CD4-positive, alpha-beta T cell (primary cell): ENCODE data around the gene ABLIM1. TPM values are rescaled to one million over a fixed set of nuclear protein-coding genes. Genes with fewer than 3 reads are reported as not detected.

ENCODE experiments used
- ATAC-seq: fragments of 200-7000 bp; cut with Tn5 transposase; one replicate; pipeline ENCODE4 v1.10.0; 2022; ENCODE audit warnings: mild to moderate bottlenecking; ENCODE audit not compliant: poor library complexity
- CTCF ChIA-PET: fragments of 350-600 bp; sonication (Branson Sonifier 250); formaldehyde crosslinking; loops from one replicate; lab custom pipeline; 2021; ENCODE audit warnings: antibody characterized with exemption, inconsistent platforms; lab: Charles Lee
- POLR2A ChIA-PET: fragments of 350-600 bp; sonication (Branson Sonifier 250); formaldehyde crosslinking; loops from one replicate; lab custom pipeline; 2021; ENCODE audit warnings: antibody characterized with exemption, inconsistent platforms; lab: Charles Lee
- DNase-seq, 14 experiments: peaks; one replicate each; pipeline ENCODE4 v3.0.0-alpha.2; 2013 to 2020; ENCODE audit warnings: mixed read lengths in 2 of 14
- H3K27ac ChIP-seq, 2 donors: one replicate each; pipeline versions ENCODE4 v1.5.1 to v1.7.0; 2013; ENCODE audit warnings: low read length in 2 of 2, low read depth in 1 of 2, mild to moderate bottlenecking in 1 of 2
- H3K27me3 ChIP-seq, 2 experiments: 1 replicate in 1 of 2; 2 replicates in 1 of 2; pipeline versions ENCODE4 v1.6.1 to v1.7.0; 2013; ENCODE audit warnings: low read length in 2 of 2, control low read depth in 1 of 2, mild to moderate bottlenecking in 1 of 2, moderate library complexity in 1 of 2; ENCODE audit not compliant: insufficient read depth in 2 of 2, control insufficient read depth in 1 of 2
- H3K36me3 ChIP-seq: one replicate; pipeline ENCODE4 v1.6.1; 2013; ENCODE audit warnings: low read length, control low read depth; ENCODE audit not compliant: insufficient read depth
- H3K4me1 ChIP-seq: one replicate; pipeline ENCODE4 v1.6.1; 2013; ENCODE audit warnings: low read length, control low read depth; ENCODE audit not compliant: insufficient read depth
- H3K4me3 ChIP-seq: one replicate; pipeline ENCODE4 v1.5.1; 2013; ENCODE audit warnings: mild to moderate bottlenecking, low read length, moderate library complexity
- H3K9me3 ChIP-seq, 2 experiments: 1 replicate in 1 of 2; 2 replicates in 1 of 2; pipeline versions ENCODE4 v1.6.1 to v1.7.0; 2013; ENCODE audit warnings: low read length in 2 of 2, mild to moderate bottlenecking in 2 of 2, control low read depth in 1 of 2, moderate library complexity in 1 of 2; ENCODE audit not compliant: control insufficient read depth in 1 of 2, insufficient read depth in 1 of 2
- H3K27ac Mint-ChIP-seq: one replicate; pipeline ENCODE4 v1.8.0; 2020; ENCODE audit warnings: mixed read lengths
- H3K27me3 Mint-ChIP-seq: one replicate; pipeline ENCODE4 v1.8.0; 2021; ENCODE audit warnings: mixed read lengths
- H3K36me3 Mint-ChIP-seq: one replicate; pipeline ENCODE4 v1.8.0; 2021; ENCODE audit warnings: low read depth, mixed read lengths
- H3K4me1 Mint-ChIP-seq: one replicate; pipeline ENCODE4 v1.8.0; 2021; ENCODE audit warnings: low read depth, mixed read lengths
- H3K4me3 Mint-ChIP-seq: one replicate; pipeline ENCODE4 v1.8.0; 2020; ENCODE audit warnings: mild to moderate bottlenecking, mixed read lengths
- H3K9me3 Mint-ChIP-seq: one replicate; pipeline ENCODE4 v1.8.0; 2020; ENCODE audit warnings: mixed read lengths
- CTCF ChIP-seq: fragments of 200-600 bp; IDR thresholded peaks from one replicate; pipeline ENCODE4 v1.8.0; 2022; ENCODE audit warnings: antibody characterized with exemption, mild to moderate bottlenecking
- intact Hi-C, 2 experiments: fragments of 100-400 bp; cut with DNase I in 1 of 2; cut with micrococcal nuclease in 1 of 2; formaldehyde crosslinking; loops; one replicate each; pipeline versions ENCODE4 v1.15.1 to v1.9.0; 2023 to 2025; cut with DNase I, micrococcal nuclease
- total RNA-seq, 174 experiments: library from RNA in 2 of 174; stranded (reverse) in 2 of 174; gene quantifications; one replicate each; pipeline ENCODE4 v1.2.3 and lab custom pipeline; 2021 to 2026

ABLIM1 gene
- total RNA-seq, 2 experiments from 2014 or later, result 217 to 224 TPM

GRCh38 chr10:114392112-114392835 is 265.8 kb downstream of the ABLIM1 start:
- CTCF ChIA-PET, result no interaction called here
- H3K9me3 ChIP-seq, result no peaks in the 10 kb centered on the region
- DNase-seq (no peak), ATAC-seq (no peak)
- H3K27ac Mint-ChIP-seq, result no peak overlapping the region
- H3K4me3 ChIP-seq, result no peak overlapping the region
- POLR2A ChIA-PET, result no interaction called here
- no peak overlapping the region for H3K4me3 Mint-ChIP-seq
- no peak overlapping the region for H3K27ac ChIP-seq
- H3K27me3 Mint-ChIP-seq, result peaks cover 45% of the 10 kb centered on the region
- no peaks in the 10 kb centered on the region for H3K36me3 Mint-ChIP-seq
- no peak for TF ChIP-seq CTCF
- no peaks in the 10 kb centered on the region for H3K36me3 ChIP-seq
- H3K4me1 Mint-ChIP-seq, result no peaks in the 10 kb centered on the region
- H3K9me3 Mint-ChIP-seq, result no peaks in the 10 kb centered on the region
- peaks cover 15% of the 10 kb centered on the region in 2 experiments for H3K27me3 ChIP-seq
- intact Hi-C loops, result no loop called here
- no peaks in the 10 kb centered on the region for H3K4me1 ChIP-seq

- H3K27me3 Mint-ChIP-seq, result peaks cover 39% of the 10 kb centered on the region
- CTCF ChIA-PET, result no interaction called here
Observed at GRCh38 chr10:114391599-114391998, 266.5 kb downstream of the ABLIM1 start.

GRCh38 chr10:114389426-114389825 is 268.6 kb downstream of the ABLIM1 start:
- no peak overlapping the region for H3K4me3 Mint-ChIP-seq
- no peaks in the 10 kb centered on the region for H3K9me3 Mint-ChIP-seq
- no peak for DNase-seq
- POLR2A ChIA-PET, result no interaction called here
- peaks cover 19% of the 10 kb centered on the region for H3K27me3 Mint-ChIP-seq
- Histone ChIP-seq H3K36me3 (no peaks in the 10 kb centered on the region), H3K27ac (no peak overlapping the region), H3K4me1 (no peaks in the 10 kb centered on the region), H3K4me3 (no peak overlapping the region), H3K9me3 (peaks cover 0 to 4% of the 10 kb centered on the region in 2 experiments), H3K27me3 (peaks cover 7 to 8% of the 10 kb centered on the region in 2 experiments)
- intact Hi-C loops, result no loop called here
- CTCF ChIA-PET, result no interaction called here
- ATAC-seq, result no peak
- no peak overlapping the region for H3K27ac Mint-ChIP-seq
- H3K36me3 Mint-ChIP-seq, result no peaks in the 10 kb centered on the region
- no peak for TF ChIP-seq CTCF
- H3K4me1 Mint-ChIP-seq, result no peaks in the 10 kb centered on the region

More at GRCh38 chr10:114391599-114391998, 266.5 kb downstream of the ABLIM1 start:
- Histone ChIP-seq H3K27ac (no peak overlapping the region), H3K9me3 (peaks cover 0 to 1% of the 10 kb centered on the region in 2 experiments), H3K4me1 (no peaks in the 10 kb centered on the region), H3K27me3 (peaks cover 15% of the 10 kb centered on the region in 2 experiments), H3K36me3 (no peaks in the 10 kb centered on the region), H3K4me3 (no peak overlapping the region)
- Mint-ChIP-seq H3K4me1 (no peaks in the 10 kb centered on the region), H3K9me3 (no peaks in the 10 kb centered on the region), H3K36me3 (no peaks in the 10 kb centered on the region), H3K27ac (no peak overlapping the region), H3K4me3 (no peak overlapping the region)
- ATAC-seq (no peak), DNase-seq (no peak)
- intact Hi-C loops, result no loop called here
- POLR2A ChIA-PET, result no interaction called here
- TF ChIP-seq CTCF, result no peak
